ENCODE results near the gene ANGPTL2.

Gene ANGPTL2

GRCh38 chr9:127130235-127130634, 7.8 kb upstream of the ANGPTL2 start:
- TF ChIP-seq CTCF (IDR thresholded peaks at IDR 0.05; ENCODE audit: insufficient read depth, low read depth, low read length, missing control alignments), result no peak
- DNase-seq (ENCODE audit: low read depth), result no peak
- H3K4me3 ChIP-seq (ENCODE audit: low read length), result no peak overlapping the region

GRCh38 chr9:127129718-127130085, 7.3 kb upstream of the ANGPTL2 start:
- DNase-seq (ENCODE audit: low read depth), result no peak
- no peak for TF ChIP-seq CTCF (IDR thresholded peaks at IDR 0.05; ENCODE audit: insufficient read depth, low read depth, low read length, missing control alignments)

GRCh38 chr9:127129073-127129717, 6.8 kb upstream of the ANGPTL2 start:
- H3K4me3 ChIP-seq (ENCODE audit: low read length), result no peak overlapping the region
- TF ChIP-seq CTCF (IDR thresholded peaks at IDR 0.05; ENCODE audit: insufficient read depth, low read depth, low read length, missing control alignments), result no peak
- peak; percentile 41 for DNase-seq (ENCODE audit: low read depth)

More at GRCh38 chr9:127129718-127130085, 7.3 kb upstream of the ANGPTL2 start:
- H3K4me3 ChIP-seq (ENCODE audit: low read length), result no peak overlapping the region

- no peak for TF ChIP-seq CTCF (IDR thresholded peaks at IDR 0.05; ENCODE audit: insufficient read depth, low read depth, low read length, missing control alignments)
- DNase-seq (ENCODE audit: low read depth), result peak; percentile 86
- H3K4me3 ChIP-seq (ENCODE audit: low read length), result no peak overlapping the region
These were observed 6.1 kb upstream of the ANGPTL2 start for GRCh38 chr9:127128341-127129072.

GRCh38 chr9:127126971-127127370, 4.5 kb upstream of the ANGPTL2 start:
- no peak for TF ChIP-seq CTCF (IDR thresholded peaks at IDR 0.05; ENCODE audit: insufficient read depth, low read depth, low read length, missing control alignments)
- DNase-seq (ENCODE audit: low read depth), result no peak
- H3K4me3 ChIP-seq (ENCODE audit: low read length), result no peak overlapping the region

- H3K4me3 ChIP-seq (ENCODE audit: low read length), result no peak overlapping the region
- DNase-seq (ENCODE audit: low read depth), result no peak
- no peak for TF ChIP-seq CTCF (IDR thresholded peaks at IDR 0.05; ENCODE audit: insufficient read depth, low read depth, low read length, missing control alignments)
These were observed 2.4 kb upstream of the ANGPTL2 start for GRCh38 chr9:127124792-127125191.
